ENCODE results near the gene FAM163B. TPM values are rescaled to one million over a fixed set of nuclear protein-coding genes. Genes with fewer than 3 reads are reported as not detected.

The FAM163B gene
- polyA plus RNA-seq, 1 experiment: not detected

- ChIA-PET CTCF (no interaction called here), POLR2A (no interaction called here)
- H3K36me3 ChIP-seq (ENCODE audit: control insufficient read depth, insufficient read depth, low read length): no peaks in the 10 kb centered on the region
- TF ChIP-seq, protein P1, sequence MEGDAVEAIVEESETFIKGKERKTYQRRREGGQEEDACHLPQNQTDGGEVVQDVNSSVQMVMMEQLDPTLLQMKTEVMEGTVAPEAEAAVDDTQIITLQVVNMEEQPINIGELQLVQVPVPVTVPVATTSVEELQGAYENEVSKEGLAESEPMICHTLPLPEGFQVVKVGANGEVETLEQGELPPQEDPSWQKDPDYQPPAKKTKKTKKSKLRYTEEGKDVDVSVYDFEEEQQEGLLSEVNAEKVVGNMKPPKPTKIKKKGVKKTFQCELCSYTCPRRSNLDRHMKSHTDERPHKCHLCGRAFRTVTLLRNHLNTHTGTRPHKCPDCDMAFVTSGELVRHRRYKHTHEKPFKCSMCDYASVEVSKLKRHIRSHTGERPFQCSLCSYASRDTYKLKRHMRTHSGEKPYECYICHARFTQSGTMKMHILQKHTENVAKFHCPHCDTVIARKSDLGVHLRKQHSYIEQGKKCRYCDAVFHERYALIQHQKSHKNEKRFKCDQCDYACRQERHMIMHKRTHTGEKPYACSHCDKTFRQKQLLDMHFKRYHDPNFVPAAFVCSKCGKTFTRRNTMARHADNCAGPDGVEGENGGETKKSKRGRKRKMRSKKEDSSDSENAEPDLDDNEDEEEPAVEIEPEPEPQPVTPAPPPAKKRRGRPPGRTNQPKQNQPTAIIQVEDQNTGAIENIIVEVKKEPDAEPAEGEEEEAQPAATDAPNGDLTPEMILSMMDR (IDR thresholded peaks at IDR 0.05; ENCODE audit: insufficient read depth, low read depth, low read length): no peak
- H3K4me3 ChIP-seq (ENCODE audit: low read depth, low read length): no peak overlapping the region
- peaks cover 15% of the 10 kb centered on the region for H3K27me3 ChIP-seq (ENCODE audit: control insufficient read depth, insufficient read depth, low read length)
- DNase-seq (ENCODE audit: low read depth): no peak
Measured at GRCh38 chr9:133621725-133622267, 12.6 kb upstream of the FAM163B start.

DNA sequence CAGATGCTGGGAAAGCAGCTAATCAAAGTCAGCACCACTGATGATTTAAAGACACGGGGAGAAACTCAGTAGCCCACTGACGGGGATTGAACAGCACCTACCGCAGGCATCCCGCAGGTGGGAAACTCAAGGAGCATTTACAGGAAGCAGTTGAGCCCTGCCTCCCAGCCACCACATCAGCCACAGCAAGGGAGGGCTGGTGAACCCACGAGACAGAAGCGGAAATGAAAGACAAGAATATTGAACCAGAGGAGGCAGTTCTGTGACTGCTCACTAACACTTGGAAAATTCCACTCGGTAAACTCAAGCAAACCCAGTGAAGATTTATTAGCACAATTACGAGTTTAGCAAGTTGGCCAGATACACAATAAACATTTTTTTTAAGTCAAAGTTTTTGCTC, 10.6 kb upstream of the FAM163B start:
- POLR2A ChIA-PET: no interaction called here
- CTCF ChIA-PET: no interaction called here
- H3K27me3 ChIP-seq (ENCODE audit: control insufficient read depth, insufficient read depth, low read length): peaks cover 20% of the 10 kb centered on the region

GRCh38 chr9:133618726-133619125, 9.5 kb upstream of the FAM163B start:
- CTCF ChIA-PET: no interaction called here
- peaks cover 26% of the 10 kb centered on the region for H3K27me3 ChIP-seq (ENCODE audit: control insufficient read depth, insufficient read depth, low read length)
- H3K4me3 ChIP-seq (ENCODE audit: low read depth, low read length): no peak overlapping the region
- no peaks in the 10 kb centered on the region for H3K36me3 ChIP-seq (ENCODE audit: control insufficient read depth, insufficient read depth, low read length)
- TF ChIP-seq, protein P1 (IDR thresholded peaks at IDR 0.05; ENCODE audit: insufficient read depth, low read depth, low read length): no peak
- no peak for DNase-seq (ENCODE audit: low read depth)
- POLR2A ChIA-PET: no interaction called here

More for the DNA sequence above, 10.6 kb upstream of the FAM163B start:
- no peak for DNase-seq (ENCODE audit: low read depth)
- H3K36me3 ChIP-seq (ENCODE audit: control insufficient read depth, insufficient read depth, low read length): no peaks in the 10 kb centered on the region
- H3K4me3 ChIP-seq (ENCODE audit: low read depth, low read length): no peak overlapping the region
- TF ChIP-seq, protein P1 (IDR thresholded peaks at IDR 0.05; ENCODE audit: insufficient read depth, low read depth, low read length): no peak

GRCh38 chr9:133616643-133617405, 7.6 kb upstream of the FAM163B start:
- Histone ChIP-seq H3K36me3 (ENCODE audit: control insufficient read depth, insufficient read depth, low read length) (no peaks in the 10 kb centered on the region), H3K4me3 (ENCODE audit: low read depth, low read length) (no peak overlapping the region), H3K27me3 (ENCODE audit: control insufficient read depth, insufficient read depth, low read length) (peaks cover 19% of the 10 kb centered on the region)
- ChIA-PET POLR2A (no interaction called here), CTCF (interaction anchor here (0.5 kb wide), 1 partner anchor 390 kb away, joined by 3 read pairs; no protein-coding TSS in a partner anchor)
- TF ChIP-seq, protein P1 (IDR thresholded peaks at IDR 0.05; ENCODE audit: insufficient read depth, low read depth, low read length): no peak
- no peak for DNase-seq (ENCODE audit: low read depth)

- ChIA-PET POLR2A (no interaction called here), CTCF (no interaction called here)
- TF ChIP-seq, protein P1 (IDR thresholded peaks at IDR 0.05; ENCODE audit: insufficient read depth, low read depth, low read length): no peak
- no peak for DNase-seq (ENCODE audit: low read depth)
- Histone ChIP-seq H3K36me3 (ENCODE audit: control insufficient read depth, insufficient read depth, low read length) (no peaks in the 10 kb centered on the region), H3K27me3 (ENCODE audit: control insufficient read depth, insufficient read depth, low read length) (peaks cover 15% of the 10 kb centered on the region), H3K4me3 (ENCODE audit: low read depth, low read length) (no peak overlapping the region)
Measured at GRCh38 chr9:133615606-133616188, 6.5 kb upstream of the FAM163B start.
